HG03469 (cell line): Measurements from ENCODE around the gene SULT1C2.
"Not testable (repeated sequence)": the region's sequence is repeated elsewhere in the genome, so short reads cannot be mapped to it uniquely, and the experiment has no call there.

Experiments
- ATAC-seq: cut with Tn5 transposase; IDR thresholded peaks from one replicate; pipeline ENCODE4 v1.9.1; 2021; ENCODE audit warnings: mild to moderate bottlenecking, moderate library complexity, moderate number of reproducible peaks; ENCODE audit not compliant: unreplicated experiment

SULT1C2 gene

GRCh38 chr2:108288534-108289106, at the start of gene SULT1C2:
TSS of gene SULT1C2 (plus strand) at chr2:108288895. CDS start at chr2:108293668, 4,773 bp downstream.
- ATAC-seq, result no peak

DNA sequence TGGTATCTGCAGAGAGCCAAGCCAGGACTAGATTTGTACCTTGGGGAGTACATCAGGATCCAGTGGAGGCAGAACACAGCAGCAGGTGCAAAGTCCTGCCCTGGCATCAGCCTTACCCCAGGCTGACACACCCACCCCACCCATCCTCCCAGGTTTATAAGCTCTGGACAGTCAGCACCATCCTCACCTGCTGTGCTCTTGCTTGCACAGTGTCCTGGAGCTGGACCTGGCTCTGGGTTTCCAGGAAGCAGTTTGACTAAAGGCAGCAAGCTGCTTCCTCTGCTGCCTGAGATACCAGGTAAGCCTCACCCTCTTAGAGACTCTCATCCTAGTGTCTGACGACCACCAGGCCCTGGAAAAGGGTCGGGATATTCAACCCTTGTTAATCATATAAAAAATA, 48.9 kb upstream of the SULT1C2 start, which contains the start of gene SULT1C3:
Gene SULT1C3 (plus strand): TSS at position 183 of the 400 bp plus-strand sequence. CDS start 7,227 bp downstream, outside the sequence.
- ATAC-seq, result no peak

- no peak for ATAC-seq
Observed at GRCh38 chr2:108240966-108241365, 47.7 kb upstream of the SULT1C2 start.

DNA sequence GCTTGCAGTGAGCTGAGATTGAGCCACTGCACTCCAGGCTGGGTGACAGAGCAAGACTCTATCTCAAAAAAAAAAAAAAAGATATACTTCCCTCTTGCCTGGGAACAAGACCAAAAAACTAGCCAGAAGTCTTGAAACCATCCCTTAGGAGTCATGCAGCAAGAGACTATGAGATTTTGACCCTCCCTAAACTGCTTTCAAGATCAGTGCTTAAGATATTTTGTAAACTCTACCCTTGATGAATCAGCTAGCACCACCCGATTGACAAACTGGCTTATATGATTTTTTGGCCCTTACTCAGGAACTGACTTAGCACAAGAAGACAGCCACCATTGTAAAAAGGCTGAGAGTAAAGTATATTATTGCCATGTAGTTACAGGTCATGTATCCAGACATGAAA, 45.1 kb upstream of the SULT1C2 start:
- no peak for ATAC-seq

DNA sequence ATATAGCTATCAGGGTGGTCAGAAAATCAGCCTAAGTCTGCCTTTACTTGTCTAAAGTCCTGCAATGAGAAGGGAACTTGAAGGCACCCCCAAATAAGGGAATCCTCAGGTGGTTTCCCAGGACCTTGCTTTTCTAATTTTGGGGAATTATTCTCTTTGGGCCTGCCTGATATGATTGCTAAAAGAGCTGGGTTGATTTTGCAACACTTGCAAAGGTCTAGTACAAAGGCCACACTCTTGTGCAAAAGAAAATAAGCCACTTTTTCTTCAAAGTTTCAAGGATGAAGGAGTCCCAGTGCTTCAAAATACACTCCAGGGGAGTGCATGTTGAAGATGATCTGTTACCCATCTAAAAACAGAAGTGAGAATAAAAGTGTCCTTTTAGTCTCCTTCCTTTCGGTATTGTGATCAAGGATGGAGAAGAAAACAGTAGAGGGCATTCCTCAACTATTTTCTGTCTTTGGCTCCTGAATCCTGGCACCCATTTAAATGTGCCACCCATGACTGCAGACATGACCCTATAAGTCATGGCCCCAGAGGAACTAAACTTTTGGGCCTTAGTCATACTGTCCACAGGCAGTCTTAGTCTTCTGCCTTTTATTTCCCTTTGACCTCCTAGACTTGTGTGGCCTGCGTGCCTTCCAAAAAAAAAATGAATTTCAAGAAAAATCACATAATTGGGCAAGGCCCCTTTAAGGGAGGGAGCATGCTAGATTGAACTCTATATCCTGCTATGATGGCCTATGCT, 43.9 kb upstream of the SULT1C2 start:
- no peak for ATAC-seq

DNA sequence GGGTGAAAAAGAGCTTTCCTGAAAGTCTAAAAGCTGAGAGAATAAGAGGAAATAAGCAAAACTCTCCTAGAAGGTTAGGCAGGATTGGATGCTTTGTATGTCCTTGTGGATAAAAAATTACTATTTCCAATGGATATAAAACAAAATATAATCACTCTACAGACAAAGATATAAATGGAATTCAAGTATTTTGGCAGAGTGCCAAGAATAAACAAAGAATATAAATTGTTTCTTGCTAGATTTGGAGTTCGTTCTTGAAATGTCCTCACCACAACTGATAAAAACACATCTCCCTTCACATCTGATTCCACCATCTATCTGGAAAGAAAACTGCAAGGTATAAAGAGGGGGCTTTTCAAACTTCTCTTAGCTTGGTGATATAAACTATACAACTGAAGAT, 35.6 kb upstream of the SULT1C2 start:
- no peak for ATAC-seq

DNA sequence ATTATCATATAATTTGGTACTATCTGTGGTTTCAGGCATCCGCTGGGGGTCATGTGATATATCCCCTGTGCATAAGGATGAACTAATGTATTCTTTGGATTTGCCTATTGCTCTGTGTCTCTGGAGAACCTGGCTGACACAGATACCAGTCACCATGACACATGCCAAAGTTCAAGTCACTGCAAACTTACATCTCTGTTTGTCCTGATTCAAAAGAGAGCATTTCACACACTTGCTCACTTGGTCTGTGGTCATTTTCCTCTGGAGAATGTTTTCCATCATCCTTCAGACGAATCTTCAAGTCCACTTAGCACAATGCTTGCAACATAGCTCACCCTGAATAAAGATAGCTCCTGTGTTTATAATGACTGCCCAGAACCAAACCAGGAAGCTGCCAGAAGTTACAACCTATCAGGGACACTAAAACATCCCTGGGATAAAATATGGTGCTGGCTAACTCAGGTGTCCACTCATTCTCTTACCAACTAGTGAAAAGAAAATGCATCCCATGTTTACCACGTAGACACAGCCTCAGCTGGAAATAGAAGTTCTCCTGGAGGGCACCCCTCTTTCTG, 30.9 kb upstream of the SULT1C2 start:
- no peak for ATAC-seq

DNA sequence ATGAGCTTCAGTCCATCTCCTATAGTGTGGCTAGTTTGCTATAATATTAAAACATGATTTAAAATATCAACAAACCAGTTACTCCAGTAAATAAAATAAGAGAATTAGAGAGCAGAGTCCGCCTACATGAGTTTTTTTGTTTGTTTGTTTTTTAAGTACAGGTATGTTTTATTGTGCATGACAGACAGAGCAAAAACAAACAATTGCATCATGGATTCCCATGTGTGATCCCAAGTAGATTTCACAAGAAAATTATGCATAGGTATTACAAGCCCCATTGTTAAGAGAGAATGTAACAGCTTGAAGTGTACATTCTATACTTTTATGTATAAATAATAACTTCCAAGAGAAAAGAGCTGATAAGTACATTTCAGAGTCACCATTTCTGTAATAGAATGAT, 27.9 kb upstream of the SULT1C2 start:
- ATAC-seq, result no peak

DNA sequence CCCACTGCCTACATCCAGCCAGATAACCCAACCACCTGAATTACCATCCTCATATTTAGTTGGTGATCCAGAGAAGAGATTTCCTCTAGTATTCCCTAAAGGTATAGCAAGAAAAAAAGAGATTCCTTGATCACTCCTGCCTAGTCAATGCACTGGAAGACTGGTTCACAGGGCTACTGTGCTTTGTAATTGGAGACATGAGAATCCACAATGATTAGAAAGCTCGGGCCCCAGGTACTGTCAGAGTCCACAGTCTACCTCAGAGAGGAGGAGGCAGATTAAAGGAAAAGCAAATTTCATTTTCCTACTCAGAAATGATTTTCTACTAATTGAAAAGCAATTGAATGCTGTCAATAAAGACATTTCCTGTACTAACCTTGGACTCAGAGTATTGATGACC, 26.7 kb upstream of the SULT1C2 start:
- ATAC-seq, result no peak

DNA sequence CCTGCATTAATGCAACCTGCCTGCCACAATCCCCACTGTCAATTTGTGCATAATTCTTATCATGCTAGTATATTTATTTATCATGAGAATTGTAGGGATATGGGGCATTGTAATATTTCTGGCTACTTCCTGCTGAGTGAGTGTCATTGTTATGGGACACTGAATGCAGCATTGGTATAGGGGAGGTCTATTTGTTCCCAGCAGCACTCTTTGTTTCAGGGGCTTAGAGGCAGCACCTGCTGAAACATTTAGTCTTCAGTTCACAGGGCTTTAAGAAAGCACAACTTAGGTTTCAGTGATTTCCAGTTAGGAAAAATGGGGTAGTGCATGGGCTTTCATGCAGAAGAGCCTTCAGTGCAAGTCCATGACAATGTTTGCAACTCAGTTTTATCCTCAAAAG, 25.3 kb upstream of the SULT1C2 start:
- no peak for ATAC-seq

- no peak for ATAC-seq
Observed at GRCh38 chr2:108266218-108266617, 22.5 kb upstream of the SULT1C2 start.

GRCh38 chr2:108267101-108267500, 21.6 kb upstream of the SULT1C2 start:
- no peak for ATAC-seq

DNA sequence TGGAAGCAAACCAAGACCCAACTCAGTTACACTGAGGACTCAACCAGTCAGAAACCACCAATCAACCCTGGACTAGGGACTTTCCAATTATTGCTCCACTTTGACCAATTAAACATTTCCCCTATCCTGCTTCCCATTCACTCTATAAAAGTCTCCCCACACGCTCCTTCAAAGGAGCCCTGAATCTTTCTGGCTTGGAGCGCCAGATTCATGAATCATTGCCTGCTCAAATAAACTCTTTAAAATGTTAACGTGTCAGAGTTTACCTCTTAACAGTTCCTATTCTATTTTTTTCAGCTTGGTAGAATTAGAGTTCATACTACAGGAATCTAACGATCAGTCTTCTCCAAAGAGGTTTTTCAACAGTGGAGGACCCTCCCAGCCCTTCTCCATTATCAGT, 20.7 kb upstream of the SULT1C2 start:
- ATAC-seq, result no peak

DNA sequence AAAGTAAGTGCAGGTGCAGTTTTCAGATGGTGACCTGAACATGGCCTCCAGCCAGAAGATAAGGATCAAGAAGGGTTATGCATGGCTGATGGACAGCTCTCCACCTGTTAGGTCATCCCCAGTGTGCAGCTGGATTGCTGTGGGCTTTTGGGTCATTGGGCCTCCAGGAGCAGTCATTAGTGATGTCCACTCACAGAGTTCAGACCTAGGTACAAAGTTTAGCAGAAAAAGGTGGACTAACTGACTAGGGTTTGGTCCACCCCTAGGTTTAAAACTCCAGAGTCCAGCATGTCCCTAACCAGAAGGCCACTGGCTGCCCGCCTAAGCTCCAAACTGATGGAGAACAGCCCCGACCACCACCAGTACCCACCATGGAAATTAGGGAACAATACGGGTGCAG, 18.3 kb upstream of the SULT1C2 start:
- ATAC-seq, result no peak

GRCh38 chr2:108270768-108271506, 17.8 kb upstream of the SULT1C2 start:
- ATAC-seq, result no peak

- no peak for ATAC-seq
Observed at GRCh38 chr2:108271691-108272253, 16.9 kb upstream of the SULT1C2 start.

DNA sequence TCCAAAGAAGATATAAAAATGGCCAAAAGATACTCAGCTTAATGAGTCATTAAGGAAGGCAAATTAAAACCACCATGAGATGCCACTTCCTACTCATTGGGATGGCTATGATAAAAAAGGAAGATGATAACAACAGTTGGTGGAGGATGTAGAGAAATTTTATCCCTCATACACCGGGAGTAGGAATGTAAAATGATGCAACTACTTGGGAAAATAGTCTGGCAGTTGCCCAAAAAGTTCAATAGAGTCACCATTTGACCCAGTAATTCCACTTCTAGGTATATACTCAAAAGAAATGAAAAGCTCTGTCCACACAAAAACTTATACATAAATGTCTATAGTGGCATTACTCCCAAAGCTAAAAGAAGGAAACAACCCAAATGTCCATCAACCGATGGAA, 10.1 kb upstream of the SULT1C2 start:
- ATAC-seq, result no peak

DNA sequence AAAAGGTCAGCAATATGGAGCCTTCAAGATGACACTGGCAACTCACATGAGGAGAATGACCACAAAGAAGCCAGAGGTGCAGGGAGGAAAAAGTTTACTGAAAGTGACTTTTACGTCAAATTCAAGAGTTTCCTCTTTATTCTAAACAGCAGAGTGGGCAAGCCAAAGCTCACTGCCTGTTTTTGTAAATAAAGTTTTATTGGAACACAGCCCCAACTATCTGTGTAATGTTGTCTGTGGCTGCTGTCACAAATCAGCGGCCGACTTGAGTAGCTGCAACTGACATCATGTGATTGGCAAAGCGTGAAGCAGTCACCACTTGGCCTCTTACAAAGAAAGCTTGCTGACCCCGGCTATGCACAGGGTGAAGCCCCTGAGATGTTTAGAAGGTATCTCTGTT, 9.2 kb upstream of the SULT1C2 start:
- no peak for ATAC-seq

DNA sequence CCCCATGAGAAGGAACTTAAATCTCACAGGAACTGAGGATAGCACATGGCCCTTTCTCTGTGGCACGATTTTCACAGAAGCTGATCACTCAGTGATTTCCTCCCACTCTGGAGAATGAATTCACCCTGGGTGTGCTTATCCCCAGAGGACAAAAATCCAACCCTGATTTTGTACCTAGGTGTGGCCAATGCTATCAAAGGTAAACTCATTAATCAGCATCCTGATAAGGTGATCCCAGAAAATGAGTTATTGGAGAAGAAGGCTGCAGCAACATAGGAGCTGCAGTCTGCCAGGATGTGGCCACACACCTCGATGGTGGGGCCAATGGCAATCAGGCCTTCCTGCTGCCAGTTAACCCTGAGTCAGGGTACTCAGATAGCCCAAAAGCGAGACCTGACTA, 8.2 kb upstream of the SULT1C2 start:
- ATAC-seq, result no peak

DNA sequence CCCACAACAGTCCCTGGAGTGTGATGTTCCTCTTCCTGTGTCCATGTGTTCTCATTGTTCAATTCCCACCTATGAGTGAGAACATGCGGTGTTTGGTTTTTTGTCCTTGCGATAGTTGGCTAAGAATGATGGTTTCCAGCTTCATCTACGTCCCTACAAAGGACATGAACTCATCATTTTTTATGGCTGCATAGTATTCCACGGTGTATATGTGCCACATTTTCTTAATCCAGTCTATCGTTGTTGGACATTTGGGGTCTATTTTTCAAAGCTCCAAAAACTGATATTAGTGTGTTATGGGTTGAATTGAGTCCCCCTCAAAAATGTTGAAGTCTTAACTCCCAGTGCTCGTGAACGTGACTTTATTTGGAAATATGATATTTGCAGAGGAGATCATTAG, 4.1 kb upstream of the SULT1C2 start:
- not testable (repeated sequence) for ATAC-seq

- no peak for ATAC-seq
Observed at GRCh38 chr2:108285616-108286015, 3.1 kb upstream of the SULT1C2 start.
